ENCODE measurements around the gene DOCK2. TPM values are rescaled to one million over a fixed set of nuclear protein-coding genes. Genes with fewer than 3 reads are reported as not detected.
A peak's percentile ranks its signal among the peaks of the same experiment; 100 is the strongest.

DOCK2 gene
- total RNA-seq (10 to 100 TPM in 1 of 6 donors, 1 to 10 TPM in 5; 1.5 to 15.6 (median 3.4) TPM), polyA plus RNA-seq (1 to 10 TPM in 1 of 2 donors, under 1 TPM in 1; 0.73 to 1.1 TPM)

- intact Hi-C loops (cut with DNase I): no loop called here
- Histone ChIP-seq H3K4me3 (peak within 1 kb of the TSS in 2 of 4 donors; percentile 5 to 42), H3K4me1 (no peaks in the 10 kb centered on the region), H3K9me3 (no peaks in the 10 kb centered on the region), H3K36me3 (no peaks in the 10 kb centered on the region), H3K27me3 (peaks cover 0 to 16% (median 0%) of the 10 kb centered on the region in 4 donors), H3K27ac (peak within 1 kb of the TSS in 1 of 4 donors; percentile 54)
- TF ChIP-seq CTCF (IDR thresholded peaks at IDR 0.05): no peak
- DNase-seq (peak in 3 of 6 donors; percentile 9 to 61 (median 54)), FAIRE-seq (no peak), ATAC-seq (peak in 3 of 4 donors; percentile 63 to 88 (median 75))
- 2 to 3% methylated on average over 32 to 42 of the region's 42 CpGs for WGBS, 2 donors
These were observed at the start of gene DOCK2 for GRCh38 chr5:169637085-169637548. TSS of gene DOCK2 (plus strand) at chr5:169637275. CDS start at chr5:169637327, 52 bp downstream.

GRCh38 chr5:169590602-169591001 lies 46.5 kb upstream of the DOCK2 start:
- no peak for TF ChIP-seq CTCF (IDR thresholded peaks at IDR 0.05)
- Histone ChIP-seq H3K27ac (no peak overlapping the region), H3K9me3 (no peaks in the 10 kb centered on the region), H3K27me3 (no peaks in the 10 kb centered on the region), H3K4me3 (no peak overlapping the region), H3K4me1 (no peaks in the 10 kb centered on the region), H3K36me3 (peaks cover 0 to 7% (median 0%) of the 10 kb centered on the region in 3 donors)
- FAIRE-seq: no peak
- WGBS, 2 donors: 92 to 98% methylated on average over 3 of the region's 3 CpGs
- intact Hi-C loops (cut with DNase I): no loop called here
- no peak for ATAC-seq
- DNase-seq: no peak

GRCh38 chr5:169591636-169592035 lies 45.4 kb upstream of the DOCK2 start:
- Histone ChIP-seq H3K27me3 (no peaks in the 10 kb centered on the region), H3K27ac (no peak overlapping the region), H3K9me3 (no peaks in the 10 kb centered on the region), H3K4me1 (no peaks in the 10 kb centered on the region), H3K4me3 (no peak overlapping the region), H3K36me3 (peaks cover 0 to 7% (median 0%) of the 10 kb centered on the region in 3 donors)
- no peak for DNase-seq
- intact Hi-C loops (cut with DNase I): no loop called here
- ATAC-seq: no peak
- no peak for TF ChIP-seq CTCF (IDR thresholded peaks at IDR 0.05)
- 0 to 47% methylated on average over 1 of the region's 1 CpG for WGBS, 2 donors
- no peak for FAIRE-seq

GRCh38 chr5:169592937-169593650 lies 44.0 kb upstream of the DOCK2 start:
- Histone ChIP-seq H3K27me3 (no peaks in the 10 kb centered on the region), H3K4me3 (no peak overlapping the region), H3K36me3 (peaks cover 0 to 7% (median 0%) of the 10 kb centered on the region in 3 donors), H3K4me1 (no peaks in the 10 kb centered on the region), H3K27ac (no peak overlapping the region), H3K9me3 (no peaks in the 10 kb centered on the region)
- TF ChIP-seq CTCF (IDR thresholded peaks at IDR 0.05): no peak
- intact Hi-C loops (cut with DNase I): no loop called here
- no peak for ATAC-seq
- no peak for FAIRE-seq
- no peak for DNase-seq
- 95 to 97% methylated on average over 6 of the region's 6 CpGs for WGBS, 2 donors
